Tibial nerve (tissue), 4 donors: ENCODE data around the gene TRIM38. TPM values are rescaled to one million over a fixed set of nuclear protein-coding genes. Genes with fewer than 3 reads are reported as not detected.

ENCODE experiments used
- DNase-seq, 2 donors: peaks; one replicate each; pipeline ENCODE4 v3.0.0-alpha.2; 2019; ENCODE audit warnings: low spot score in 2 of 2
- H3K27ac ChIP-seq, 4 donors: fragments of 200-600 bp; sonication (generic) in 3 of 4; one replicate each; pipeline ENCODE4 v1.5.1; 2017 to 2019; ENCODE audit warnings: mild to moderate bottlenecking in 1 of 4
- H3K27me3 ChIP-seq, 2 donors: fragments of 200-600 bp; sonication (generic) in 1 of 2; one replicate each; pipeline versions ENCODE4 v1.5.1 to v1.6.0; 2017 to 2019
- H3K36me3 ChIP-seq, 3 donors: fragments of 200-600 bp; sonication (generic); one replicate each; pipeline ENCODE4 v1.5.1; 2018 to 2019
- H3K4me1 ChIP-seq, 4 donors: fragments of 200-600 bp; sonication (generic) in 3 of 4; one replicate each; pipeline ENCODE4 v1.5.1; 2017 to 2019
- H3K4me3 ChIP-seq, 4 donors: fragments of 200-600 bp; sonication (generic) in 3 of 4; one replicate each; pipeline ENCODE4 v1.5.1; 2017 to 2019; ENCODE audit warnings: mild to moderate bottlenecking in 1 of 4, moderate library complexity in 1 of 4
- H3K9me3 ChIP-seq, 4 donors: fragments of 200-600 bp; sonication (generic) in 3 of 4; one replicate each; pipeline ENCODE4 v1.5.1; 2017 to 2019
- EP300 ChIP-seq, 2 donors: sonication (generic); formaldehyde crosslinking; IDR thresholded peaks; one replicate each; pipeline ENCODE4 v1.6.1; 2017; ENCODE audit warnings: antibody characterized with exemption in 2 of 2, mild to moderate bottlenecking in 1 of 2
- POLR2A ChIP-seq, 2 donors: fragments of 450-650 bp; IDR thresholded peaks; one replicate each; pipeline ENCODE4 v1.6.1; 2017; ENCODE audit warnings: antibody characterized with exemption in 2 of 2, mild to moderate bottlenecking in 2 of 2, moderate library complexity in 2 of 2
- WGBS, 2 donors: methylation state at CpG; one replicate each; pipeline ENCODE4 v1.1.5; 2018; 5-methylcytosine and 5-hydroxymethylcytosine counted together
- total RNA-seq, 4 donors: library from RNA; depleted of rRNA; stranded (reverse); fragments of >200 nt; gene quantifications; one replicate each; pipeline ENCODE4 v1.1.0, GENCODE V29; 2016
- TF ChIP-seq, protein P1 (sequence below), 5 experiments: fragments of 200-600 bp in 3 of 5; fragments of 450-650 bp in 2 of 5; sonication (generic) in 3 of 5; IDR thresholded peaks; one replicate each; pipeline ENCODE4 v1.5.1; 2016 to 2019; ENCODE audit warnings: antibody characterized with exemption in 5 of 5, mild to moderate bottlenecking in 3 of 5, moderate library complexity in 2 of 5

The TRIM38 gene
- total RNA-seq, 4 donors from 2014 or later: 8.8 to 12.2 (median 9.5) TPM

DNA sequence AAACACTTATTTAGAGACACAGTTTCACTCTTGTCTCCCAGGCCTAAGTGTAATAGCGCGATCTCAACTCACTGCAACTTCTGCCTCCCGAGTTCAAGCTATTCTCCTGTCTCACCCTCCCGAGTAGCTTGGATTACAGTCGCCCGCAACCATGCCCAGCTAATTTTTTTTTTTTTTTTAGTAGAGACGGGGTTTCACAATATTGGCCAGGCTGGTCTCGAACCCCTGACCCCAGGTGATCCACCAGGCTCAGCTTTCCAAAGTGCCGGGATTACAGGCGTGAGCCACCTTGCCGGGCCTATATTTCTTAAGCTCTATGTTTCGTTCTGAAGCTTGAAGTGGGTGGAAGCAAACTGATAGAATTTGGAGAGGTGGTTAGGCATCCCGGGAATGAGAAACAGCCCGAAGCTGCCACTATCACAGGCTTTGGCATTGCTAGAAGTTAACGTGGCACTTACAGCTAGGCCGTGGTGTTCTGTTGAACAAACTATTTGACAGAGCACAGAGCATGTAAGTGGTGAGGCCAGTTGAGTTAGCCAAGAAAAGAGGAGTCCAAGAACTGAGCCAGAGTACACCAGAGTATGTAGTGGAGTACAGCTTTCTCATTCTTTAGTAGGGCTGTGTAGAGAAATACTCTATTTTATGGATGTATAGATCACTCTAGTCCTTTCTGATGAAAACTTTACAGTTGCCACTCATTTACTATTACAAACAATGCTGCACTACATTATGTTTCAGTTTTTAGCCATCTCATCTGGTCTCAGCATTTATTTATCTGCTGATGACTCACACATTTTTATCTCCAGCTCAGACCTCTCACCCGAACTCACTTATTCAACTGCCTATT, 62.7 kb downstream of the TRIM38 start:
- 85% methylated on average over 17 of the region's 17 CpGs for WGBS, 2 donors

DNA sequence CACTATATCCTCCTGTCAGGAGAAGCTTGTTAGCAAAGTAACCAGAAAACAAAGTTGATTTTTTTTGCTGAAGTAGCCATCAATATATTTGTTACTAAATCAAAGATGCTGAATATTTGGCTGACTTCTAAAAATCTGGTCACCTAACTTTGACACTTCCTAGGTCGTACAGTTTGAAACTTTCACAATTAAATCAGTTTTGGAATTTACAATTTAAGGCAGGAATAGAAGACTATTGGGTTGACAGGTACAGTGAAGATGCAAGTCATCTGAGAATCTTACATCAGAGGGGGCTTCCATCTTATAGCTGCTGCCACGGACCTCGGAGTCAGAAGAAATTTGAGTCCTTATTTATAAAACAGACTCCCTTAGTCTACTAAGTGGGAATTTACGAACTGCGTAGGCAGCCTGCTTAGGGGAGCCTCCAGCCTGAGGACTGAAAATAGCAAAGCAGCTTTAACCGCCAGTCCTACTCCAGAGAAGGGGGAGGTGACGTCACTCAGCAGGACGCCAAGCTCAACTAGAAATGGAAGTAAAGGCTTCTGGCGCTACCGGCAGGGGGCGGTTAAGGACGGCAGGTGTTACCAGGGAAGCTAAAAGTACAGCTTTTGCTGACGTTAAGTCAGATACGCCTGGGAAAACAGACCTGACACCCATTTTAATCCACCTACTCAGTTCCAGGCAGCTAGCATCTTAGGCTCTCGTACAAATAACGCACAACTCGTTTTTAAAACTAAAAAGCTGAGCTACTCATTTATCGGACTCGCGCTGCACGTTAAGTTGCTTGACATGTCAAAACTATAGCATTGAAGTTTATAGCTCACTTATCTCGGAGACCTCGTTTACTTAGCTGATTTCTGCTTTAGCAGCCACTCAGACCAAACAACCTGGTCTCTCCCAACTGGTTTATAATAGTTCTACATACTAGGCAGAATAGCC, 63.6 kb downstream of the TRIM38 start:
- WGBS, 2 donors: 1% methylated on average over 23 of the region's 23 CpGs

More for the DNA sequence above, 62.7 kb downstream of the TRIM38 start:
- H3K9me3 ChIP-seq: no peaks in the 10 kb centered on the region
- no peak for TF ChIP-seq POLR2A (IDR thresholded peaks at IDR 0.05)
- TF ChIP-seq, protein P1, sequence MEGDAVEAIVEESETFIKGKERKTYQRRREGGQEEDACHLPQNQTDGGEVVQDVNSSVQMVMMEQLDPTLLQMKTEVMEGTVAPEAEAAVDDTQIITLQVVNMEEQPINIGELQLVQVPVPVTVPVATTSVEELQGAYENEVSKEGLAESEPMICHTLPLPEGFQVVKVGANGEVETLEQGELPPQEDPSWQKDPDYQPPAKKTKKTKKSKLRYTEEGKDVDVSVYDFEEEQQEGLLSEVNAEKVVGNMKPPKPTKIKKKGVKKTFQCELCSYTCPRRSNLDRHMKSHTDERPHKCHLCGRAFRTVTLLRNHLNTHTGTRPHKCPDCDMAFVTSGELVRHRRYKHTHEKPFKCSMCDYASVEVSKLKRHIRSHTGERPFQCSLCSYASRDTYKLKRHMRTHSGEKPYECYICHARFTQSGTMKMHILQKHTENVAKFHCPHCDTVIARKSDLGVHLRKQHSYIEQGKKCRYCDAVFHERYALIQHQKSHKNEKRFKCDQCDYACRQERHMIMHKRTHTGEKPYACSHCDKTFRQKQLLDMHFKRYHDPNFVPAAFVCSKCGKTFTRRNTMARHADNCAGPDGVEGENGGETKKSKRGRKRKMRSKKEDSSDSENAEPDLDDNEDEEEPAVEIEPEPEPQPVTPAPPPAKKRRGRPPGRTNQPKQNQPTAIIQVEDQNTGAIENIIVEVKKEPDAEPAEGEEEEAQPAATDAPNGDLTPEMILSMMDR (IDR thresholded peaks at IDR 0.05): no peak
- no peak for TF ChIP-seq EP300 (IDR thresholded peaks at IDR 0.05)
- no peak overlapping the region for H3K4me3 ChIP-seq
- H3K36me3 ChIP-seq: no peaks in the 10 kb centered on the region
- peaks cover 0 to 26% (median 2%) of the 10 kb centered on the region in 4 donors for H3K4me1 ChIP-seq
- no peaks in the 10 kb centered on the region for H3K27me3 ChIP-seq
- H3K27ac ChIP-seq: peak overlapping the region in 3 of 4 donors; percentile 90 to 98 (median 92)
- no peak for DNase-seq

DNA sequence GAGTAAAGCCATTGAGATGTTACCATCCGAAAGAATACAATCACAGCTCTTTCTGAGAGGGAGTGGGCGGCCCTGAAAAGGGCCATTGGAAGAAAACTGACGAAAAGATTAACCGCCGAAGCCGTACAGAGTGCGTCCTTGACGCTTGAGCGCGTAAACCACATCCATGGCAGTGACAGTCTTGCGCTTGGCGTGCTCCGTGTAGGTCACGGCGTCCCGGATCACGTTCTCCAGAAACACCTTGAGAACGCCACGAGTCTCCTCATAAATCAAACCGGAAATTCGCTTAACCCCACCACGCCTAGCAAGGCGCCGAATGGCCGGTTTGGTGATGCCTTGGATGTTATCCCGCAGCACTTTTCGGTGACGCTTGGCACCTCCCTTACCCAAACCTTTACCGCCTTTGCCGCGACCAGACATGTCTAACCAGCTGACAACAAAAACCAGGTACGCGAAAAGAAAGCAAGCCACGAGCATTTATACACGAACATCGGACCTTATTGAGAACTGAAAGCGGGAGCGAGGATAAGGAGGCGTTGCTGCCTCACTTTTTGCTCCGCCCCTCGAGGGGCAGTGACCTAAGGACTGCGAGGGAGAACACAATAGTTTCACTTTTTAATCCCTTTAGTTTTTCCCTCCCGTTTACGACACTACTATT, 64.4 kb downstream of the TRIM38 start:
- Histone ChIP-seq H3K4me3 (peak overlapping the region; percentile 37 to 70 (median 64)), H3K9me3 (no peaks in the 10 kb centered on the region), H3K4me1 (peaks cover 0 to 29% (median 4%) of the 10 kb centered on the region in 4 donors), H3K27ac (peak overlapping the region; percentile 81 to 98 (median 91)), H3K36me3 (no peaks in the 10 kb centered on the region), H3K27me3 (no peaks in the 10 kb centered on the region)
- TF ChIP-seq, protein P1 (IDR thresholded peaks at IDR 0.05): peak in 1 of 5 experiments; percentile 28
- peak; percentile 92 for TF ChIP-seq POLR2A (IDR thresholded peaks at IDR 0.05)
- peak; percentile 85 to 100 for TF ChIP-seq EP300 (IDR thresholded peaks at IDR 0.05)
- peak; percentile 88 to 96 for DNase-seq
- 0 to 1% methylated on average over 42 to 44 of the region's 44 CpGs for WGBS, 2 donors

More for the DNA sequence above, 63.6 kb downstream of the TRIM38 start:
- H3K27me3 ChIP-seq: no peaks in the 10 kb centered on the region
- TF ChIP-seq POLR2A (IDR thresholded peaks at IDR 0.05) (peak in 1 of 2 donors; percentile 36), EP300 (IDR thresholded peaks at IDR 0.05) (peak in 1 of 2 donors; percentile 54)
- TF ChIP-seq, protein P1 (IDR thresholded peaks at IDR 0.05): peak; percentile 79 to 89 (median 84)
- H3K4me1 ChIP-seq: peaks cover 0 to 26% (median 2%) of the 10 kb centered on the region in 4 donors
- peak overlapping the region; percentile 37 to 70 (median 64) for H3K4me3 ChIP-seq
- peak overlapping the region; percentile 81 to 98 (median 91) for H3K27ac ChIP-seq
- no peaks in the 10 kb centered on the region for H3K9me3 ChIP-seq
- DNase-seq: peak; percentile 91 to 94
- no peaks in the 10 kb centered on the region for H3K36me3 ChIP-seq

DNA sequence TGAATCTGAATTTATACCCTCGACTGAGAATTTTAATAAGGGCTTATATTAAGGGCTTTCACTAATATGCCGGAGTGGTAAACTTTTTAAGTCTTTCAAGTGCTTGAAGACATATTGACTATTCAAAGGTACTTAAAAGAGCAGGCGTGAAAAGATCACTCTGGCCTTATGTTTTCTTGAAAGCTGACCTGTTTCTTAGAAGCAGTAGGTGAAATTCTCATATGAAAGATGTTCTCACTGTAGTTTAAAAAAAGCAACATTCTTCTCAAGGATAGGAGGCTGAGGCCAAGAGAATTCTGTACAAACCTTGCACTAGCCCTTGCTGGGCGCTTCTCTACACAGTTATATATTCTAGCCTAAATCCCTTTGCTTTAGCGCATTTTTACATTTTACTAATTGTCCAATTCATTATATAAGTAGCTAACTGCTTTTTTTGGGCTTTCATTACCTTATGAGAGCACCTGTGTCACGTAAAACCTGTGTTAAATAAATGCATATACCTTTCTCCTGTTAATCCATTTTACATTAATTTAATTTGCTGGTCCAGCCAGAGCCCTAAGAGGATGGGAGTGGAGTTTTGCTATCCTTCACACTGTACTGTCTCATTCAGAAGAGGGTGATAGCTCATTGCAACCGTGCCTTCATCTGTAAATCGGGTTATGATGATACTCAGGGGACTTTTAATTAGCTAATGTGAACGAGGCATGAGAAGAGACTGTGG, 65.0 kb downstream of the TRIM38 start:
- no peaks in the 10 kb centered on the region for H3K27me3 ChIP-seq

More for the DNA sequence above, 65.0 kb downstream of the TRIM38 start:
- no peak for DNase-seq
- no peaks in the 10 kb centered on the region for H3K36me3 ChIP-seq
- H3K9me3 ChIP-seq: no peaks in the 10 kb centered on the region
- peak overlapping the region; percentile 81 to 98 (median 91) for H3K27ac ChIP-seq
- H3K4me3 ChIP-seq: peak overlapping the region; percentile 37 to 70 (median 64)
- 50 to 57% methylated on average over 9 of the region's 9 CpGs for WGBS, 2 donors
- TF ChIP-seq, protein P1 (IDR thresholded peaks at IDR 0.05): no peak
- TF ChIP-seq POLR2A (IDR thresholded peaks at IDR 0.05): no peak
- no peak for TF ChIP-seq EP300 (IDR thresholded peaks at IDR 0.05)
- peaks cover 0 to 29% (median 4%) of the 10 kb centered on the region in 4 donors for H3K4me1 ChIP-seq
